Stimulated activated CD8-positive, alpha-beta memory T cell treated with anti-CD3 and anti-CD28 coated beads, Interleukin-12 subunit alpha, Interleukin-12 subunit beta, amount 100 ng/mL, for 1 hour (primary cell): ENCODE measurements around the gene ADAMTS17.

ENCODE experiments used
- DNase-seq: peaks from one replicate; pipeline ENCODE4 v3.0.0-alpha.2; 2020; ENCODE audit warnings: low read depth

The ADAMTS17 gene

GRCh38 chr15:99969261-99969920 is 372.4 kb downstream of the ADAMTS17 start:
- no peak for DNase-seq

- DNase-seq: no peak
Observed at GRCh38 chr15:99967841-99968371, 373.9 kb downstream of the ADAMTS17 start.

- DNase-seq: no peak
Observed at GRCh38 chr15:99966815-99967214, 375.0 kb downstream of the ADAMTS17 start.

GRCh38 chr15:99965376-99965775 is 376.4 kb downstream of the ADAMTS17 start:
- no peak for DNase-seq

- DNase-seq: no peak
Observed at GRCh38 chr15:99963976-99964375, 377.8 kb downstream of the ADAMTS17 start.

GRCh38 chr15:99963096-99963825 is 378.5 kb downstream of the ADAMTS17 start:
- no peak for DNase-seq

GRCh38 chr15:99962006-99962561 is 379.7 kb downstream of the ADAMTS17 start:
- no peak for DNase-seq

- DNase-seq: no peak
Observed at GRCh38 chr15:99961011-99961441, 380.7 kb downstream of the ADAMTS17 start.

GRCh38 chr15:99959326-99959725 is 382.4 kb downstream of the ADAMTS17 start:
- no peak for DNase-seq

- no peak for DNase-seq
Observed at GRCh38 chr15:99958426-99959097, 383.2 kb downstream of the ADAMTS17 start.

GRCh38 chr15:99957642-99958013 is 384.1 kb downstream of the ADAMTS17 start:
- DNase-seq: no peak

- no peak for DNase-seq
Observed at GRCh38 chr15:99956820-99957641, 384.7 kb downstream of the ADAMTS17 start.

- no peak for DNase-seq
Observed at GRCh38 chr15:99956022-99956775, 385.6 kb downstream of the ADAMTS17 start.

- DNase-seq: no peak
Observed at GRCh38 chr15:99955532-99955931, 386.2 kb downstream of the ADAMTS17 start.

- no peak for DNase-seq
Observed at GRCh38 chr15:99955181-99955525, 386.6 kb downstream of the ADAMTS17 start.

GRCh38 chr15:99954361-99955180 is 387.2 kb downstream of the ADAMTS17 start:
- DNase-seq: no peak

- no peak for DNase-seq
Observed at GRCh38 chr15:99953886-99954285, 387.9 kb downstream of the ADAMTS17 start.

- DNase-seq: no peak
Observed at GRCh38 chr15:99951511-99951910, 390.3 kb downstream of the ADAMTS17 start.

GRCh38 chr15:99944131-99944530 is 397.6 kb downstream of the ADAMTS17 start:
- no peak for DNase-seq

- no peak for DNase-seq
Observed at GRCh38 chr15:99943466-99943865, 398.3 kb downstream of the ADAMTS17 start.
